H9 (cell line): ENCODE data around the gene SEC24C. TPM values are rescaled to one million over a fixed set of nuclear protein-coding genes. Genes with fewer than 3 reads are reported as not detected.

ENCODE experiments used
- DNase-seq: peaks from one replicate; pipeline ENCODE4 v3.0.0-alpha.2; 2017
- H2AFZ ChIP-seq: one replicate; pipeline ENCODE4 v1.6.1; 2013; ENCODE audit warnings: mild to moderate bottlenecking, low read length, control low read depth, moderate library complexity
- H2AK5ac ChIP-seq: 2 replicates; pipeline ENCODE4 v1.6.1; 2013; ENCODE audit warnings: low read length, control low read depth, mixed read lengths; ENCODE audit not compliant: insufficient read length
- H2BK120ac ChIP-seq: one replicate; pipeline ENCODE4 v1.6.1; 2013; ENCODE audit warnings: low read depth, mild to moderate bottlenecking, low read length, control low read depth, inconsistent platforms; ENCODE audit not compliant: poor library complexity, severe bottlenecking
- H2BK12ac ChIP-seq: 2 replicates; pipeline ENCODE4 v1.6.1; 2013; ENCODE audit warnings: low read length, control low read depth, mixed read lengths, low read depth; ENCODE audit not compliant: insufficient read length
- H2BK15ac ChIP-seq: 2 replicates; pipeline ENCODE4 v1.6.1; 2013; ENCODE audit warnings: low read depth, low read length, control low read depth
- H2BK20ac ChIP-seq: one replicate; pipeline ENCODE4 v1.6.1; 2013; ENCODE audit warnings: low read depth, mild to moderate bottlenecking, low read length, control low read depth, inconsistent platforms; ENCODE audit not compliant: poor library complexity, severe bottlenecking
- H2BK5ac ChIP-seq: 2 replicates; pipeline ENCODE4 v1.6.1; 2013; ENCODE audit warnings: low read length, control low read depth, mixed read lengths; ENCODE audit not compliant: insufficient read length
- H3K14ac ChIP-seq: 2 replicates; pipeline ENCODE4 v1.6.1; 2013; ENCODE audit warnings: low read length, control low read depth; ENCODE audit not compliant: insufficient read depth
- H3K18ac ChIP-seq: 2 replicates; pipeline ENCODE4 v1.6.1; 2013; ENCODE audit warnings: low read depth, mild to moderate bottlenecking, mixed read lengths, low read length, control low read depth; ENCODE audit not compliant: insufficient read length
- H3K23ac ChIP-seq: 2 replicates; pipeline ENCODE4 v1.6.1; 2013; ENCODE audit warnings: low read length, control low read depth, mixed read lengths, low read depth; ENCODE audit not compliant: insufficient read length
- H3K23me2 ChIP-seq: 2 replicates; pipeline ENCODE4 v1.6.1; 2013; ENCODE audit warnings: low read depth, mild to moderate bottlenecking, mixed read lengths, low read length, control low read depth; ENCODE audit not compliant: insufficient read length, poor library complexity, severe bottlenecking
- H3K27ac ChIP-seq: 2 replicates; pipeline ENCODE4 v1.5.1; 2013; ENCODE audit warnings: low read length, control low read depth, mixed read lengths, low read depth; ENCODE audit not compliant: insufficient read length
- H3K27me3 ChIP-seq: 2 replicates; pipeline ENCODE4 v1.6.1; 2013; ENCODE audit warnings: low read length, control low read depth, inconsistent platforms; ENCODE audit not compliant: insufficient read depth
- H3K4ac ChIP-seq: 2 replicates; pipeline ENCODE4 v1.6.1; 2013; ENCODE audit warnings: low read depth, mild to moderate bottlenecking, control low read depth, inconsistent platforms, low read length, moderate library complexity
- H3K4me1 ChIP-seq: 2 replicates; pipeline ENCODE4 v1.6.1; 2013; ENCODE audit warnings: low read length, control low read depth, inconsistent platforms; ENCODE audit not compliant: insufficient read depth
- H3K4me2 ChIP-seq: 2 replicates; pipeline ENCODE4 v1.6.1; 2013; ENCODE audit warnings: low read length, control low read depth, mixed read lengths; ENCODE audit not compliant: insufficient read length, insufficient read depth
- H3K56ac ChIP-seq: 2 replicates; pipeline ENCODE4 v1.6.1; 2013; ENCODE audit warnings: low read depth, mild to moderate bottlenecking, mixed read lengths, low read length, control low read depth; ENCODE audit not compliant: insufficient read length
- H3K79me1 ChIP-seq: 2 replicates; pipeline ENCODE4 v1.6.1; 2013; ENCODE audit warnings: low read depth, mild to moderate bottlenecking, moderate library complexity, low read length, control low read depth, inconsistent platforms; ENCODE audit not compliant: insufficient read depth, poor library complexity, severe bottlenecking
- H3K79me2 ChIP-seq: 2 replicates; pipeline ENCODE4 v1.6.1; 2013; ENCODE audit warnings: low read length, control low read depth, inconsistent platforms; ENCODE audit not compliant: insufficient read depth
- H3K9ac ChIP-seq: 2 replicates; pipeline ENCODE4 v1.6.1; 2013; ENCODE audit warnings: low read length, control low read depth, mixed read lengths; ENCODE audit not compliant: insufficient read length; ENCODE audit errors: extremely low read depth
- H3K9me3 ChIP-seq: one replicate; pipeline ENCODE4 v1.6.1; 2013; ENCODE audit warnings: low read depth, low read length, inconsistent platforms; ENCODE audit not compliant: control insufficient read depth
- H3T11ph ChIP-seq: one replicate; pipeline ENCODE4 v1.6.1; 2013; ENCODE audit warnings: mild to moderate bottlenecking, low read length, control low read depth, inconsistent platforms
- H4K20me1 ChIP-seq: one replicate; pipeline ENCODE4 v1.6.1; 2013; ENCODE audit not compliant: control insufficient read depth, insufficient read length, insufficient read depth
- H4K5ac ChIP-seq: 2 replicates; pipeline ENCODE4 v1.6.1; 2013; ENCODE audit warnings: low read depth, mild to moderate bottlenecking, mixed read lengths, low read length, control low read depth; ENCODE audit not compliant: insufficient read length
- H4K8ac ChIP-seq: replicated peaks from 2 replicates; pipeline ENCODE4 v1.6.1; 2013; ENCODE audit warnings: low read length, control low read depth, mixed read lengths, low read depth; ENCODE audit not compliant: insufficient read length
- H4K91ac ChIP-seq: 2 replicates; pipeline ENCODE4 v1.6.1; 2013; ENCODE audit warnings: low read depth, mild to moderate bottlenecking, moderate library complexity, mixed read lengths, low read length, control low read depth; ENCODE audit not compliant: insufficient read length
- H3K27ac Mint-ChIP-seq, 3 experiments: 2 replicates in 2 of 3; 3 replicates in 1 of 3; pipeline ENCODE4 v1.8.0; 2020 to 2021; ENCODE audit warnings: mixed read lengths in 3 of 3, mild to moderate bottlenecking in 1 of 3, moderate library complexity in 1 of 3
- H3K27me3 Mint-ChIP-seq: 2 replicates; pipeline ENCODE4 v1.8.0; 2021; ENCODE audit warnings: low read depth, mild to moderate bottlenecking, moderate library complexity, mixed read lengths
- H3K36me3 Mint-ChIP-seq, 3 experiments: 2 replicates in 2 of 3; 3 replicates in 1 of 3; pipeline ENCODE4 v1.8.0; 2020 to 2021; ENCODE audit warnings: low read depth in 3 of 3, mixed read lengths in 3 of 3; ENCODE audit not compliant: insufficient read depth in 1 of 3
- H3K4me1 Mint-ChIP-seq, 2 experiments: 2 replicates each; pipeline ENCODE4 v1.8.0; 2020; ENCODE audit warnings: mixed read lengths in 2 of 2
- H3K4me3 Mint-ChIP-seq, 2 experiments: 2 replicates in 1 of 2; 3 replicates in 1 of 2; pipeline ENCODE4 v1.8.0; 2020 to 2021; ENCODE audit warnings: mild to moderate bottlenecking in 2 of 2, mixed read lengths in 2 of 2, moderate library complexity in 1 of 2
- H3K9me3 Mint-ChIP-seq, 2 experiments: 2 replicates in 1 of 2; 3 replicates in 1 of 2; pipeline ENCODE4 v1.8.0; 2020; ENCODE audit warnings: mild to moderate bottlenecking in 2 of 2, mixed read lengths in 2 of 2, moderate library complexity in 1 of 2
- CTCF ChIP-seq: fragments of 200-600 bp; sonication (generic); conservative IDR thresholded peaks from 3 replicates; pipeline ENCODE4 v1.8.0; 2021; ENCODE audit warnings: antibody characterized with exemption, mild to moderate bottlenecking
- WGBS: extraction: QIAGEN DNeasy Blood & Tissue Kit; methylation state at CpG from one replicate; pipeline ENCODE4 v1.1.7; 2013; ENCODE audit warnings: missing lambda C conversion rate, low lambda C conversion rate, mixed read lengths; ENCODE audit not compliant: insufficient read length; ENCODE audit errors: extremely low coverage; 5-methylcytosine and 5-hydroxymethylcytosine counted together
- total RNA-seq: library from RNA; stranded (reverse); gene quantifications from 2 replicates; pipeline ENCODE4 v1.2.1, GENCODE V29; 2021

SEC24C gene
- total RNA-seq, 1 experiment from 2014 or later: 62.4 TPM

GRCh38 chr10:73762915-73763314 lies 18.7 kb downstream of the SEC24C start:
- H3K79me2 ChIP-seq: no peaks in the 10 kb centered on the region
- no peak overlapping the region for H3K4me2 ChIP-seq
- WGBS: no CpG with 5 or more reads among the region's 2 CpGs
- H2AK5ac ChIP-seq: no peak overlapping the region
- H2BK120ac ChIP-seq: no peak overlapping the region
- H4K91ac ChIP-seq: no peak overlapping the region
- no peaks in the 10 kb centered on the region for H3K23me2 ChIP-seq
- no peak overlapping the region for H2BK15ac ChIP-seq
- H3K9ac ChIP-seq: no peak overlapping the region
- no peak overlapping the region for H3K23ac ChIP-seq
- no peak overlapping the region for H2AFZ ChIP-seq
- no peak overlapping the region for H3K14ac ChIP-seq
- no peak overlapping the region for H3T11ph ChIP-seq
- H4K5ac ChIP-seq: no peak overlapping the region
- Mint-ChIP-seq H3K9me3 (no peaks in the 10 kb centered on the region), H3K4me1 (peaks cover 0 to 3% of the 10 kb centered on the region in 2 experiments; a peak in 1 of 4 replicates), H3K4me3 (no peak overlapping the region), H3K36me3 (peaks cover 27 to 78% (median 65%) of the 10 kb centered on the region in 3 experiments), H3K27me3 (no peaks in the 10 kb centered on the region), H3K27ac (no peak overlapping the region)
- H2BK20ac ChIP-seq: no peak overlapping the region
- H2BK5ac ChIP-seq: no peak overlapping the region
- no peaks in the 10 kb centered on the region for H3K27me3 ChIP-seq
- no peak overlapping the region for H3K27ac ChIP-seq
- no peak overlapping the region for H4K8ac ChIP-seq
- no peak overlapping the region for H3K56ac ChIP-seq
- no peak for DNase-seq
- H3K18ac ChIP-seq: no peak overlapping the region
- H2BK12ac ChIP-seq: no peak overlapping the region
- H3K9me3 ChIP-seq: no peaks in the 10 kb centered on the region
- no peak overlapping the region for H3K4ac ChIP-seq
- TF ChIP-seq CTCF: no peak
- no peaks in the 10 kb centered on the region for H3K79me1 ChIP-seq
- no peaks in the 10 kb centered on the region for H3K4me1 ChIP-seq
- H4K20me1 ChIP-seq: no peaks in the 10 kb centered on the region
